ENCODE data around the gene PIAS4.
"Not testable (repeated sequence)": the region's sequence is repeated elsewhere in the genome, so short reads cannot be mapped to it uniquely, and the experiment has no call there.

DNA sequence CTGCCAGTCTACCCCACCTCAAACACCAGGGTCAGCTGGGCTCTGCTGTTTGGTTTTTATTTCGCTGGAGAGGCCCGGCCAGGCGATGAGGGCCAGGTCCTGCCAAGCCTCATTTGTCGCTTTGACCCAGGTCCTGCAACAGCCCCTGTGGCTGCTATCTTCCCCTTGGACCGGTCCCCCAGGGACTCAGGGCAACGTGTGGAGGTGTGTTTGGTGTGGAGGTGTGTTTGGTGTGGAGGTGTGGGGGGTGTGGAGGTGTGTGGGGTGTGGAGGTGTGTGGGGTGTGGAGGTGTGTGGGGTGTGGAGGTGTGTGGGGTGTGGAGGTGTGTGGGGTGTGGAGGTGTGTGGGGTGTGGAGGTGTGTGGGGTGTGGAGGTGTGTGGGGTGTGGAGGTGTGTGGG is 3.9 kb downstream of the PIAS4 start:
- TF ChIP-seq, protein P1, sequence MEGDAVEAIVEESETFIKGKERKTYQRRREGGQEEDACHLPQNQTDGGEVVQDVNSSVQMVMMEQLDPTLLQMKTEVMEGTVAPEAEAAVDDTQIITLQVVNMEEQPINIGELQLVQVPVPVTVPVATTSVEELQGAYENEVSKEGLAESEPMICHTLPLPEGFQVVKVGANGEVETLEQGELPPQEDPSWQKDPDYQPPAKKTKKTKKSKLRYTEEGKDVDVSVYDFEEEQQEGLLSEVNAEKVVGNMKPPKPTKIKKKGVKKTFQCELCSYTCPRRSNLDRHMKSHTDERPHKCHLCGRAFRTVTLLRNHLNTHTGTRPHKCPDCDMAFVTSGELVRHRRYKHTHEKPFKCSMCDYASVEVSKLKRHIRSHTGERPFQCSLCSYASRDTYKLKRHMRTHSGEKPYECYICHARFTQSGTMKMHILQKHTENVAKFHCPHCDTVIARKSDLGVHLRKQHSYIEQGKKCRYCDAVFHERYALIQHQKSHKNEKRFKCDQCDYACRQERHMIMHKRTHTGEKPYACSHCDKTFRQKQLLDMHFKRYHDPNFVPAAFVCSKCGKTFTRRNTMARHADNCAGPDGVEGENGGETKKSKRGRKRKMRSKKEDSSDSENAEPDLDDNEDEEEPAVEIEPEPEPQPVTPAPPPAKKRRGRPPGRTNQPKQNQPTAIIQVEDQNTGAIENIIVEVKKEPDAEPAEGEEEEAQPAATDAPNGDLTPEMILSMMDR (IDR thresholded peaks at IDR 0.05; ENCODE audit: extremely low read depth in 1 of 2, insufficient read depth in 1 of 2, low read depth in 1 of 2, low read length in 2 of 2) = not testable (repeated sequence)
- not testable (repeated sequence) for TF ChIP-seq EZH2 (IDR thresholded peaks at IDR 0.05; ENCODE audit: borderline replicate concordance, low read depth, low read length, severe bottlenecking); MYC (IDR thresholded peaks at IDR 0.05; ENCODE audit: low read depth, low read length); POLR2A (IDR thresholded peaks at IDR 0.05; ENCODE audit: low read depth, low read length); POLR2AphosphoS5 (IDR thresholded peaks at IDR 0.05; ENCODE audit: insufficient read depth, low read depth, low read length); JUN (IDR thresholded peaks at IDR 0.05; ENCODE audit: borderline replicate concordance, insufficient read depth, insufficient read length, low read depth); FOS (IDR thresholded peaks at IDR 0.05; ENCODE audit: borderline replicate concordance, insufficient read depth, low read length); GATA2 (IDR thresholded peaks at IDR 0.05; ENCODE audit: insufficient read depth, insufficient read length, low read depth, low read length)
- TF ChIP-seq, protein P2, sequence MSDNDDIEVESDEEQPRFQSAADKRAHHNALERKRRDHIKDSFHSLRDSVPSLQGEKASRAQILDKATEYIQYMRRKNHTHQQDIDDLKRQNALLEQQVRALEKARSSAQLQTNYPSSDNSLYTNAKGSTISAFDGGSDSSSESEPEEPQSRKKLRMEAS (IDR thresholded peaks at IDR 0.05; ENCODE audit: insufficient read depth, insufficient read length) = not testable (repeated sequence)
